ENCODE data around the gene TM7SF3. TPM values are rescaled to one million over a fixed set of nuclear protein-coding genes. Genes with fewer than 3 reads are reported as not detected.
A peak's percentile ranks its signal among the peaks of the same experiment; 100 is the strongest.

TM7SF3 gene
- total RNA-seq, 3 donors from 2014 or later (not counting 1 experiment from before 2014, with no cell fraction given) = 32.1 to 48.4 (median 42.6) TPM

- peaks cover 50% of the 10 kb centered on the region in 2 donors for H3K4me1 Mint-ChIP-seq
- no peaks in the 10 kb centered on the region for H3K27me3 Mint-ChIP-seq (ENCODE audit: low read depth in 2 of 2)
- Histone ChIP-seq H3K4me3 (ENCODE audit: low read length) (no peak overlapping the region), H3K36me3 (ENCODE audit: control insufficient read depth, insufficient read depth, low read length) (peaks cover 29% of the 10 kb centered on the region), H3K9me3 (ENCODE audit: control insufficient read depth, insufficient read depth, low read length) (peaks cover 8% of the 10 kb centered on the region), H3K4me1 (ENCODE audit: control insufficient read depth, insufficient read depth, low read length) (peaks cover 11% of the 10 kb centered on the region), H3K27me3 (ENCODE audit: control insufficient read depth, insufficient read depth, low read length) (no peaks in the 10 kb centered on the region), H3K27ac (ENCODE audit: low read length) (no peak overlapping the region)
- intact Hi-C loops (cut with micrococcal nuclease) = no loop called here
- H3K36me3 Mint-ChIP-seq = peaks cover 12% of the 10 kb centered on the region
- ATAC-seq = peak; percentile 36 to 70 (median 38)
- H3K4me3 Mint-ChIP-seq = no peak overlapping the region
- H3K9me3 Mint-ChIP-seq = peaks cover 0 to under 1% of the 10 kb centered on the region in 2 donors
- WGBS (ENCODE audit: insufficient coverage) = 16% methylated on average over 1 of the region's 1 CpG
- no peak for DNase-seq
- no peak for TF ChIP-seq CTCF (IDR thresholded peaks at IDR 0.05)
- H3K27ac Mint-ChIP-seq = peak overlapping the region; percentile 60 to 76
Observed at GRCh38 chr12:26953447-26953846, 60.7 kb downstream of the TM7SF3 start.

DNA sequence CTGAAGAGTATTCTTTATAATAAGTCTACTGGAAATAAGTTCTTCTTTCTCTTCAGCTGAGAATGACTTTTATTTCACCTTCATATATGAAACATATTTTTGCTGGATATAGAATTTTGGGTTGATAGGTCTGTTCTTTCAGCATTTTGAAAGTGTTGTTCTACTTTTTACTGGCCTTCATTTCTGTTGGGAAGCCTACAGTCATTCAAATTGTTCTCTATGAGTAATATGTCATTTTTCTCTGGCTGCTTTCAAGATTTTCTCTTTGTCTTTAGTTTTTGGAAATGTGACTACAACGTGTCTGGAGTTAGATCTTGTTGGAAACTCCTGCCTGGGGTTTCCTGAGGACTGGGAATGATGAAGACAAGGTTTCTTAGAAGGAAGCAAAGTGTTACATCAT, 65.9 kb downstream of the TM7SF3 start:
- Mint-ChIP-seq H3K27me3 (ENCODE audit: low read depth in 2 of 2) (no peaks in the 10 kb centered on the region), H3K4me1 (peaks cover 60 to 62% of the 10 kb centered on the region in 2 donors), H3K27ac (peak overlapping the region; percentile 24 to 27), H3K4me3 (no peak overlapping the region), H3K36me3 (no peaks in the 10 kb centered on the region), H3K9me3 (peaks cover 0 to 4% of the 10 kb centered on the region in 2 donors)
- H3K36me3 ChIP-seq (ENCODE audit: control insufficient read depth, insufficient read depth, low read length) = peaks cover 7% of the 10 kb centered on the region
- no peak overlapping the region for H3K4me3 ChIP-seq (ENCODE audit: low read length)
- ATAC-seq = no peak
- TF ChIP-seq CTCF (IDR thresholded peaks at IDR 0.05) = no peak
- no peaks in the 10 kb centered on the region for H3K27me3 ChIP-seq (ENCODE audit: control insufficient read depth, insufficient read depth, low read length)
- WGBS (ENCODE audit: insufficient coverage) = 72% methylated on average over 1 of the region's 1 CpG
- peaks cover 20% of the 10 kb centered on the region for H3K4me1 ChIP-seq (ENCODE audit: control insufficient read depth, insufficient read depth, low read length)
- intact Hi-C loops (cut with micrococcal nuclease) = no loop called here
- no peak overlapping the region for H3K27ac ChIP-seq (ENCODE audit: low read length)
- H3K9me3 ChIP-seq (ENCODE audit: control insufficient read depth, insufficient read depth, low read length) = peaks cover 9% of the 10 kb centered on the region
- DNase-seq = no peak

- H3K27me3 ChIP-seq (ENCODE audit: control insufficient read depth, insufficient read depth, low read length) = no peaks in the 10 kb centered on the region
- H3K9me3 ChIP-seq (ENCODE audit: control insufficient read depth, insufficient read depth, low read length) = no peaks in the 10 kb centered on the region
- Mint-ChIP-seq H3K4me1 (peaks cover 70 to 82% of the 10 kb centered on the region in 2 donors), H3K4me3 (peak overlapping the region; percentile 96), H3K27me3 (ENCODE audit: low read depth in 2 of 2) (no peaks in the 10 kb centered on the region), H3K36me3 (no peaks in the 10 kb centered on the region), H3K27ac (peak overlapping the region; percentile 93 to 94), H3K9me3 (no peaks in the 10 kb centered on the region)
- DNase-seq (peak in 1 of 2 donors; percentile 39), ATAC-seq (no peak)
- peak overlapping the region; percentile 5 for H3K4me3 ChIP-seq (ENCODE audit: low read length)
- H3K4me1 ChIP-seq (ENCODE audit: control insufficient read depth, insufficient read depth, low read length) = peaks cover 14% of the 10 kb centered on the region
- no peaks in the 10 kb centered on the region for H3K36me3 ChIP-seq (ENCODE audit: control insufficient read depth, insufficient read depth, low read length)
- no peak for TF ChIP-seq CTCF (IDR thresholded peaks at IDR 0.05)
- 0% methylated on average over 1 of the region's 1 CpG for WGBS (ENCODE audit: insufficient coverage)
- H3K27ac ChIP-seq (ENCODE audit: low read length) = peak overlapping the region; percentile 66
- intact Hi-C loops (cut with micrococcal nuclease) = no loop called here
Observed at GRCh38 chr12:26941215-26941594, 73.0 kb downstream of the TM7SF3 start.

Measured in natural killer cell (primary cell).